Naive thymus-derived CD8-positive, alpha-beta T cell (primary cell): ENCODE results near the gene DET1. TPM values are rescaled to one million over a fixed set of nuclear protein-coding genes. Genes with fewer than 3 reads are reported as not detected.
A peak's percentile ranks its signal among the peaks of the same experiment; 100 is the strongest.

Experiments used
- ATAC-seq, 2 donors: fragments of 150-1000 bp; cut with Tn5 transposase in 1 of 2; sonication (Bioruptor Pico), chemical (Tn5 transposase) in 1 of 2; 1 replicate in 1 of 2; 2 replicates in 1 of 2; pipeline ENCODE4 v1.10.0; 2021; ENCODE audit warnings: mild to moderate bottlenecking in 2 of 2, moderate library complexity in 2 of 2
- POLR2A ChIA-PET: fragments of 350-600 bp; sonication (Branson Sonifier 250); formaldehyde crosslinking; loops from one replicate; lab custom pipeline; 2021; ENCODE audit warnings: antibody characterized with exemption; lab: Charles Lee
- DNase-seq, 10 donors: peaks; one replicate each; pipeline versions ENCODE4 v3.0.0 to v3.0.0-alpha.2; 2020 to 2022
- H3K27ac Mint-ChIP-seq, 10 donors: one replicate each; pipeline ENCODE4 v1.8.0; 2020 to 2022; ENCODE audit warnings: mild to moderate bottlenecking in 10 of 10, mixed read lengths in 10 of 10, moderate library complexity in 4 of 10, inconsistent platforms in 1 of 10
- H3K27me3 Mint-ChIP-seq, 5 donors: one replicate each; pipeline ENCODE4 v1.8.0; 2021 to 2022; ENCODE audit warnings: mixed read lengths in 5 of 5
- H3K36me3 Mint-ChIP-seq, 3 donors: one replicate each; pipeline ENCODE4 v1.8.0; 2020 to 2022; ENCODE audit warnings: mixed read lengths in 3 of 3, mild to moderate bottlenecking in 2 of 3, inconsistent platforms in 1 of 3
- H3K4me1 Mint-ChIP-seq, 4 donors: one replicate each; pipeline ENCODE4 v1.8.0; 2021 to 2022; ENCODE audit warnings: mixed read lengths in 4 of 4
- H3K4me3 Mint-ChIP-seq, 10 donors: one replicate each; pipeline ENCODE4 v1.8.0; 2020 to 2022; ENCODE audit warnings: mild to moderate bottlenecking in 10 of 10, mixed read lengths in 10 of 10, moderate library complexity in 6 of 10, inconsistent platforms in 1 of 10
- H3K9me3 Mint-ChIP-seq, 9 donors: one replicate each; pipeline ENCODE4 v1.8.0; 2020 to 2022; ENCODE audit warnings: mixed read lengths in 9 of 9, mild to moderate bottlenecking in 3 of 9, inconsistent platforms in 1 of 9, moderate library complexity in 1 of 9
- polyA plus RNA-seq, 3 donors: library from polyadenylated mRNA; unstranded; fragments of 300-500 nt; fragmentation: Illumina TruSeq; gene quantifications; one replicate each; pipeline ENCODE4 v1.2.3, GENCODE V29; 2021
- total RNA-seq, 8 experiments: library from RNA in 2 of 8; stranded (reverse) in 2 of 8; gene quantifications; one replicate each; pipeline ENCODE4 v1.2.3 and lab custom pipeline; 2021 to 2026

DET1 gene
- total and polyA plus RNA-seq, 5 experiments from 2014 or later = 0.15 to 10.2 (median 2.1) TPM

GRCh38 chr15:88511161-88511560 lies 35.3 kb downstream of the DET1 start:
- no peak for DNase-seq
- POLR2A ChIA-PET = no interaction called here
- Mint-ChIP-seq H3K4me3 (no peak overlapping the region), H3K36me3 (peaks cover 7 to 73% (median 29%) of the 10 kb centered on the region in 3 donors), H3K9me3 (no peaks in the 10 kb centered on the region), H3K4me1 (peaks cover 0 to 4% (median 0%) of the 10 kb centered on the region in 4 donors), H3K27ac (no peak overlapping the region), H3K27me3 (no peaks in the 10 kb centered on the region)
- ATAC-seq = no peak

GRCh38 chr15:88509964-88510363 lies 36.5 kb downstream of the DET1 start:
- Mint-ChIP-seq H3K27ac (no peak overlapping the region), H3K9me3 (no peaks in the 10 kb centered on the region), H3K36me3 (peaks cover 7 to 72% (median 31%) of the 10 kb centered on the region in 3 donors), H3K4me1 (peaks cover 0 to 4% (median 0%) of the 10 kb centered on the region in 4 donors), H3K4me3 (no peak overlapping the region), H3K27me3 (no peaks in the 10 kb centered on the region)
- no peak for ATAC-seq
- POLR2A ChIA-PET = no interaction called here
- no peak for DNase-seq

- no peak for DNase-seq
- Mint-ChIP-seq H3K4me1 (peaks cover 0 to 4% (median 0%) of the 10 kb centered on the region in 4 donors), H3K27ac (no peak overlapping the region), H3K9me3 (no peaks in the 10 kb centered on the region), H3K4me3 (no peak overlapping the region), H3K36me3 (peaks cover 7 to 75% (median 33%) of the 10 kb centered on the region in 3 donors), H3K27me3 (no peaks in the 10 kb centered on the region)
- ATAC-seq = no peak
- POLR2A ChIA-PET = interaction anchor here (0.6 kb wide), 1 partner anchor 15 kb away, joined by 5 read pairs; no protein-coding TSS in a partner anchor
Measured at GRCh38 chr15:88509321-88509720, 37.2 kb downstream of the DET1 start.

- no peak overlapping the region for H3K4me3 Mint-ChIP-seq
- no peak overlapping the region for H3K27ac Mint-ChIP-seq
- POLR2A ChIA-PET = no interaction called here
- H3K4me1 Mint-ChIP-seq = peaks cover 0 to 4% (median 0%) of the 10 kb centered on the region in 4 donors
- ATAC-seq (no peak), DNase-seq (no peak)
- H3K27me3 Mint-ChIP-seq = no peaks in the 10 kb centered on the region
- H3K9me3 Mint-ChIP-seq = no peaks in the 10 kb centered on the region
- H3K36me3 Mint-ChIP-seq = peaks cover 7 to 73% (median 22%) of the 10 kb centered on the region in 3 donors
Measured at GRCh38 chr15:88506628-88507027, 39.9 kb downstream of the DET1 start.

GRCh38 chr15:88505721-88506120 lies 40.8 kb downstream of the DET1 start:
- Mint-ChIP-seq H3K27ac (no peak overlapping the region), H3K27me3 (no peaks in the 10 kb centered on the region), H3K9me3 (no peaks in the 10 kb centered on the region), H3K4me3 (no peak overlapping the region), H3K4me1 (no peaks in the 10 kb centered on the region), H3K36me3 (peaks cover 0 to 64% (median 20%) of the 10 kb centered on the region in 3 donors)
- ATAC-seq = no peak
- DNase-seq = no peak
- POLR2A ChIA-PET = no interaction called here

- Mint-ChIP-seq H3K27ac (no peak overlapping the region), H3K27me3 (no peaks in the 10 kb centered on the region), H3K9me3 (no peaks in the 10 kb centered on the region), H3K4me1 (no peaks in the 10 kb centered on the region), H3K4me3 (no peak overlapping the region), H3K36me3 (peaks cover 0 to 53% (median 15%) of the 10 kb centered on the region in 3 donors)
- ATAC-seq (no peak), DNase-seq (no peak)
- POLR2A ChIA-PET = no interaction called here
Measured at GRCh38 chr15:88504445-88504844, 42.0 kb downstream of the DET1 start.

- POLR2A ChIA-PET = no interaction called here
- H3K27me3 Mint-ChIP-seq = no peaks in the 10 kb centered on the region
- DNase-seq (no peak), ATAC-seq (no peak)
- no peak overlapping the region for H3K4me3 Mint-ChIP-seq
- H3K4me1 Mint-ChIP-seq = no peaks in the 10 kb centered on the region
- H3K36me3 Mint-ChIP-seq = peaks cover 0 to 29% (median 5%) of the 10 kb centered on the region in 3 donors
- H3K27ac Mint-ChIP-seq = no peak overlapping the region
- no peaks in the 10 kb centered on the region for H3K9me3 Mint-ChIP-seq
Measured at GRCh38 chr15:88498996-88499395, 47.5 kb downstream of the DET1 start.

- POLR2A ChIA-PET = no interaction called here
- Mint-ChIP-seq H3K4me1 (no peaks in the 10 kb centered on the region), H3K27me3 (no peaks in the 10 kb centered on the region), H3K36me3 (peaks cover 0 to 19% (median 5%) of the 10 kb centered on the region in 3 donors), H3K27ac (peak overlapping the region in 1 of 10 donors; percentile 6), H3K9me3 (no peaks in the 10 kb centered on the region), H3K4me3 (no peak overlapping the region)
- DNase-seq = no peak
- ATAC-seq = no peak
Measured at GRCh38 chr15:88497109-88497765, 49.2 kb downstream of the DET1 start.

GRCh38 chr15:88493844-88494243 lies 52.6 kb downstream of the DET1 start:
- POLR2A ChIA-PET = interaction anchor here (0.7 kb wide), 1 partner anchor 15 kb away, joined by 5 read pairs; no protein-coding TSS in a partner anchor
- no peaks in the 10 kb centered on the region for H3K9me3 Mint-ChIP-seq
- DNase-seq (no peak), ATAC-seq (no peak)
- H3K36me3 Mint-ChIP-seq = peaks cover 0 to 17% (median 2%) of the 10 kb centered on the region in 3 donors
- peaks cover 0 to 5% (median 0%) of the 10 kb centered on the region in 4 donors for H3K4me1 Mint-ChIP-seq
- H3K27me3 Mint-ChIP-seq = no peaks in the 10 kb centered on the region
- H3K27ac Mint-ChIP-seq = no peak overlapping the region
- no peak overlapping the region for H3K4me3 Mint-ChIP-seq

GRCh38 chr15:88491158-88491557 lies 55.3 kb downstream of the DET1 start:
- no peak overlapping the region for H3K4me3 Mint-ChIP-seq
- H3K9me3 Mint-ChIP-seq = no peaks in the 10 kb centered on the region
- peaks cover 0 to 11% (median 2%) of the 10 kb centered on the region in 3 donors for H3K36me3 Mint-ChIP-seq
- no peaks in the 10 kb centered on the region for H3K27me3 Mint-ChIP-seq
- DNase-seq (no peak), ATAC-seq (no peak)
- POLR2A ChIA-PET = no interaction called here
- H3K4me1 Mint-ChIP-seq = peaks cover 0 to 7% (median 0%) of the 10 kb centered on the region in 4 donors
- no peak overlapping the region for H3K27ac Mint-ChIP-seq

- POLR2A ChIA-PET = no interaction called here
- peaks cover 0 to 9% (median 0%) of the 10 kb centered on the region in 4 donors for H3K4me1 Mint-ChIP-seq
- H3K27ac Mint-ChIP-seq = no peak overlapping the region
- no peaks in the 10 kb centered on the region for H3K27me3 Mint-ChIP-seq
- H3K9me3 Mint-ChIP-seq = no peaks in the 10 kb centered on the region
- DNase-seq (no peak), ATAC-seq (no peak)
- H3K36me3 Mint-ChIP-seq = peaks cover 0 to 9% (median 2%) of the 10 kb centered on the region in 3 donors
- no peak overlapping the region for H3K4me3 Mint-ChIP-seq
Measured at GRCh38 chr15:88490036-88490435, 56.4 kb downstream of the DET1 start.

GRCh38 chr15:88489321-88489720 lies 57.2 kb downstream of the DET1 start:
- no peaks in the 10 kb centered on the region for H3K9me3 Mint-ChIP-seq
- no peak overlapping the region for H3K27ac Mint-ChIP-seq
- peaks cover 0 to 5% (median 2%) of the 10 kb centered on the region in 3 donors for H3K36me3 Mint-ChIP-seq
- H3K27me3 Mint-ChIP-seq = no peaks in the 10 kb centered on the region
- POLR2A ChIA-PET = no interaction called here
- DNase-seq (no peak), ATAC-seq (no peak)
- no peak overlapping the region for H3K4me3 Mint-ChIP-seq
- H3K4me1 Mint-ChIP-seq = peaks cover 0 to 9% (median 0%) of the 10 kb centered on the region in 4 donors

GRCh38 chr15:88487796-88488523 lies 58.5 kb downstream of the DET1 start:
- no peak for ATAC-seq
- POLR2A ChIA-PET = no interaction called here
- no peak overlapping the region for H3K27ac Mint-ChIP-seq
- H3K27me3 Mint-ChIP-seq = no peaks in the 10 kb centered on the region
- H3K36me3 Mint-ChIP-seq = peaks cover 0 to 3% (median 0%) of the 10 kb centered on the region in 3 donors
- DNase-seq = no peak
- no peak overlapping the region for H3K4me3 Mint-ChIP-seq
- no peaks in the 10 kb centered on the region for H3K9me3 Mint-ChIP-seq
- H3K4me1 Mint-ChIP-seq = peaks cover 0 to 9% (median 0%) of the 10 kb centered on the region in 4 donors
